Prostate gland (tissue), 2 donors: ENCODE data around the gene UPK1B.

ENCODE experiments used
- POLR2A ChIP-seq: fragments of 450-650 bp; IDR thresholded peaks from one replicate; pipeline ENCODE4 v1.6.1; 2016; ENCODE audit warnings: antibody characterized with exemption, mild to moderate bottlenecking
- POLR2AphosphoS5 ChIP-seq: sonication (generic); formaldehyde crosslinking; IDR thresholded peaks from one replicate; pipeline ENCODE4 v1.6.1; 2017; ENCODE audit warnings: antibody characterized with exemption
- TF ChIP-seq, protein P1 (sequence below), 4 experiments: fragments of 200-600 bp in 2 of 4; fragments of 450-650 bp in 2 of 4; sonication (generic) in 2 of 4; IDR thresholded peaks; 1 replicate in 3 of 4; 2 replicates in 1 of 4; pipeline ENCODE4 v1.5.1; 2016 to 2019; ENCODE audit warnings: antibody characterized with exemption in 4 of 4, mild to moderate bottlenecking in 2 of 4, moderate library complexity in 2 of 4

DNA sequence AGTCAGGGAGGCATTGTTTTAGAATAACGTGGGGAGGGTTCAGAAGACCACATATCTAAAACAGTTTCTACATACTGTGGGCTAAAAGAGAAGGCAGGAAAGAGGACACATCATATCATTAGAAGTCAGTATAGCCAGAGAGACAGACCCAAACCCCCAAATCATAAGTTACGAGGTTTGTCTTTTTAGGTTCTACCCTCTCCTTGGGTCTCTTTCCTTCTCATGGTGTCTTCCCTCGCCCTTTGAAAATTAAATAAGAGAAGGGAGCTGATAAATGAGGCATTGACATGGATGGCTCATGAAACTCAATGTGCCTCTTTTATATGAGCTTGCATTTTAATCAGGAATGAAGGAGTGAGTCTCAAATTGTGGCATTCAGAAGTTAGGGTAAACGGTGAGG, 3.4 kb downstream of the UPK1B start:
- TF ChIP-seq, protein P1, sequence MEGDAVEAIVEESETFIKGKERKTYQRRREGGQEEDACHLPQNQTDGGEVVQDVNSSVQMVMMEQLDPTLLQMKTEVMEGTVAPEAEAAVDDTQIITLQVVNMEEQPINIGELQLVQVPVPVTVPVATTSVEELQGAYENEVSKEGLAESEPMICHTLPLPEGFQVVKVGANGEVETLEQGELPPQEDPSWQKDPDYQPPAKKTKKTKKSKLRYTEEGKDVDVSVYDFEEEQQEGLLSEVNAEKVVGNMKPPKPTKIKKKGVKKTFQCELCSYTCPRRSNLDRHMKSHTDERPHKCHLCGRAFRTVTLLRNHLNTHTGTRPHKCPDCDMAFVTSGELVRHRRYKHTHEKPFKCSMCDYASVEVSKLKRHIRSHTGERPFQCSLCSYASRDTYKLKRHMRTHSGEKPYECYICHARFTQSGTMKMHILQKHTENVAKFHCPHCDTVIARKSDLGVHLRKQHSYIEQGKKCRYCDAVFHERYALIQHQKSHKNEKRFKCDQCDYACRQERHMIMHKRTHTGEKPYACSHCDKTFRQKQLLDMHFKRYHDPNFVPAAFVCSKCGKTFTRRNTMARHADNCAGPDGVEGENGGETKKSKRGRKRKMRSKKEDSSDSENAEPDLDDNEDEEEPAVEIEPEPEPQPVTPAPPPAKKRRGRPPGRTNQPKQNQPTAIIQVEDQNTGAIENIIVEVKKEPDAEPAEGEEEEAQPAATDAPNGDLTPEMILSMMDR (IDR thresholded peaks at IDR 0.05), result no peak
- TF ChIP-seq POLR2AphosphoS5, result no peak
- TF ChIP-seq POLR2A, result no peak
